Psoas muscle (tissue), 8 donors: Measurements from ENCODE around the gene RRP8. TPM values are rescaled to one million over a fixed set of nuclear protein-coding genes. Genes with fewer than 3 reads are reported as not detected.
A peak's percentile ranks its signal among the peaks of the same experiment; 100 is the strongest.

Experiments
- ATAC-seq, 4 donors: fragments of 200-7000 bp; cut with Tn5 transposase; one replicate each; pipeline ENCODE4 v1.9.1; 2020; ENCODE audit warnings: moderate library complexity in 3 of 4, mild to moderate bottlenecking in 2 of 4
- DNase-seq, 2 donors: peaks; one replicate each; pipeline ENCODE4 v3.0.0-alpha.2; 2020
- H3K27ac ChIP-seq: fragments of 200-600 bp; one replicate; pipeline ENCODE4 v1.8.0; 2022
- H3K27me3 ChIP-seq, 3 donors: fragments of 200-600 bp in 1 of 3; one replicate each; pipeline versions ENCODE4 v1.6.1 to v1.8.0; 2013 to 2022; ENCODE audit warnings: low read length in 2 of 3, mild to moderate bottlenecking in 2 of 3, moderate library complexity in 1 of 3; ENCODE audit not compliant: insufficient read depth in 3 of 3
- H3K36me3 ChIP-seq, 2 donors: fragments of 200-600 bp in 1 of 2; one replicate each; pipeline versions ENCODE4 v1.6.1 to v1.8.0; 2013 to 2022; ENCODE audit warnings: low read depth in 1 of 2, mild to moderate bottlenecking in 1 of 2, moderate library complexity in 1 of 2; ENCODE audit not compliant: insufficient read depth in 1 of 2
- H3K4me1 ChIP-seq: fragments of 200-600 bp; one replicate; pipeline ENCODE4 v1.8.0; 2022
- H3K4me3 ChIP-seq: fragments of 200-600 bp; one replicate; pipeline ENCODE4 v1.8.0; 2022; ENCODE audit warnings: mild to moderate bottlenecking
- H3K9me3 ChIP-seq: fragments of 200-600 bp; one replicate; pipeline ENCODE4 v1.8.0; 2022
- CTCF ChIP-seq: fragments of 200-600 bp; IDR thresholded peaks from one replicate; pipeline ENCODE4 v1.8.0; 2022; ENCODE audit warnings: antibody characterized with exemption
- WGBS, 3 donors: extraction: QIAGEN DNeasy Blood & Tissue Kit; methylation state at CpG; one replicate each; pipeline versions ENCODE4 v1.1.6 to v1.1.7; 2013; 5-methylcytosine and 5-hydroxymethylcytosine counted together
- intact Hi-C, 2 donors: fragments of 100-400 bp; cut with DNase I; formaldehyde crosslinking; loops; one replicate each; pipeline versions ENCODE4 v1.11.0 to v1.14.2; 2022
- polyA plus RNA-seq, 3 donors: library from polyadenylated mRNA; stranded (reverse); fragments of 200-250 nt; gene quantifications; one replicate each; pipeline ENCODE4 v1.2.3, GENCODE V29; 2013
- total RNA-seq, 4 donors: library from RNA; stranded (reverse); fragmentation: NEBNext Ultra II Directional in 2 of 4; extraction: Animal tissue kit (Norgen Biotek cat#: 25700) in 2 of 4; gene quantifications; one replicate each; pipeline versions ENCODE4 v1.2.1 to v1.2.4, GENCODE V29; 2021 to 2023
- donor health status: healthy with polysubstance abuse.
- donor health status: DM: no; HTN: no; CAD: no; lungs with moderate emphysema.
- donor health status: Bipolar disorder and iron deficiency.
- donor health status: healthy.
- donor health status: DM: yes; HTN: yes; CAD: no.
- donor health status: DM: no; HTN: no; CAD: no.
- donor health status: DM: no; HTN: no; CAD: no.
- donor health status: DM: yes; HTN: yes; CAD: no.

The RRP8 gene
- total and polyA plus RNA-seq, 7 donors: 11.6 to 34.0 (median 18.4) TPM

GRCh38 chr11:6612213-6613041 lies 9.0 kb upstream of the RRP8 start, which contains the start of gene TAF10:
TSS of gene TAF10 (minus strand) at chr11:6612216. CDS start at chr11:6612189, 27 bp downstream.
- DNase-seq (peak; percentile 98 to 99), ATAC-seq (peak; percentile 92 to 96 (median 93))
- Histone ChIP-seq H3K36me3 (peaks cover 16 to 75% of the 10 kb centered on the region in 2 donors), H3K4me1 (peaks cover 30% of the 10 kb centered on the region), H3K27ac (peak within 1 kb of the TSS; percentile 100), H3K27me3 (no peaks in the 10 kb centered on the region), H3K4me3 (peak within 1 kb of the TSS; percentile 80), H3K9me3 (no peaks in the 10 kb centered on the region)
- 0 to 1% (median 1%) methylated on average over 42 to 51 of the region's 51 CpGs for WGBS, 3 donors
- intact Hi-C loops: loop anchor here (5.0 to 10.0 kb wide), 2 partner anchors 130 to 378 kb away; partner anchors contain the start of genes ARFIP2 (in 1 of the 2), CNGA4 (in 1 of the 2), FHIP1B (in 1 of the 2) and TIMM10B (in 1 of the 2)
- TF ChIP-seq CTCF: peak; percentile 42

GRCh38 chr11:6611963-6612212 lies 8.5 kb upstream of the RRP8 start:
- H3K4me1 ChIP-seq: peaks cover 35% of the 10 kb centered on the region
- WGBS, 3 donors: 0% methylated on average over 12 to 36 of the region's 36 CpGs
- intact Hi-C loops: loop anchor here (5.0 to 10.0 kb wide), 2 partner anchors 130 to 377 kb away; partner anchors contain the start of genes ARFIP2 (in 1 of the 2), CNGA4 (in 1 of the 2), FHIP1B (in 1 of the 2) and TIMM10B (in 1 of the 2)
- H3K4me3 ChIP-seq: peak overlapping the region; percentile 80
- H3K27ac ChIP-seq: peak overlapping the region; percentile 100
- TF ChIP-seq CTCF: no peak
- H3K27me3 ChIP-seq: no peaks in the 10 kb centered on the region
- peaks cover 16 to 74% of the 10 kb centered on the region in 2 donors for H3K36me3 ChIP-seq
- no peaks in the 10 kb centered on the region for H3K9me3 ChIP-seq
- ATAC-seq (no peak), DNase-seq (no peak)

GRCh38 chr11:6611092-6611962 lies 7.9 kb upstream of the RRP8 start:
- peak; percentile 57 to 77 for DNase-seq
- peak overlapping the region; percentile 100 for H3K27ac ChIP-seq
- peak overlapping the region; percentile 80 for H3K4me3 ChIP-seq
- 10 to 16% (median 10%) methylated on average over 27 to 39 of the region's 39 CpGs for WGBS, 3 donors
- H3K36me3 ChIP-seq: peaks cover 16 to 69% of the 10 kb centered on the region in 2 donors
- no peaks in the 10 kb centered on the region for H3K27me3 ChIP-seq
- ATAC-seq: peak in 3 of 4 donors; percentile 5 to 12 (median 6)
- intact Hi-C loops: loop anchor here (5.0 to 10.0 kb wide), 2 partner anchors 129 to 377 kb away; partner anchors contain the start of genes ARFIP2 (in 1 of the 2), CNGA4 (in 1 of the 2), FHIP1B (in 1 of the 2) and TIMM10B (in 1 of the 2)
- no peak for TF ChIP-seq CTCF
- H3K9me3 ChIP-seq: no peaks in the 10 kb centered on the region
- H3K4me1 ChIP-seq: peaks cover 41% of the 10 kb centered on the region

GRCh38 chr11:6610591-6610990 lies 7.2 kb upstream of the RRP8 start:
- WGBS, 3 donors: 85 to 92% (median 86%) methylated on average over 6 of the region's 6 CpGs
- peak overlapping the region; percentile 100 for H3K27ac ChIP-seq
- peak overlapping the region; percentile 80 for H3K4me3 ChIP-seq
- DNase-seq (no peak), ATAC-seq (no peak)
- H3K9me3 ChIP-seq: no peaks in the 10 kb centered on the region
- intact Hi-C loops: loop anchor here (5.0 to 10.0 kb wide), 2 partner anchors 128 to 376 kb away; partner anchors contain the start of genes ARFIP2 (in 1 of the 2), CNGA4 (in 1 of the 2), FHIP1B (in 1 of the 2) and TIMM10B (in 1 of the 2)
- H3K4me1 ChIP-seq: peaks cover 48% of the 10 kb centered on the region
- peaks cover 16 to 62% of the 10 kb centered on the region in 2 donors for H3K36me3 ChIP-seq
- H3K27me3 ChIP-seq: no peaks in the 10 kb centered on the region
- no peak for TF ChIP-seq CTCF
